GM12878 (cell line): ENCODE data around the gene DLGAP3.

Source experiments
- BHLHE40 ChIP-seq, 2 experiments: fragments of 450-650 bp in 1 of 2; IDR thresholded peaks; 2 replicates each; pipeline ENCODE4 v1.6.1; 2011 to 2017; ENCODE audit warnings: low read depth in 2 of 2, borderline replicate concordance in 1 of 2, improper control_type of control experiment in 1 of 2, low read length in 1 of 2, mild to moderate bottlenecking in 1 of 2
- EZH2 ChIP-seq: IDR thresholded peaks from 2 replicates; pipeline ENCODE4 v1.6.1; 2012; ENCODE audit warnings: low read depth, mild to moderate bottlenecking, control low read depth, inconsistent platforms, low read length, borderline replicate concordance; ENCODE audit not compliant: control insufficient read depth
- JUND ChIP-seq: IDR thresholded peaks from 2 replicates; pipeline ENCODE4 v1.6.1; 2012; ENCODE audit warnings: low read depth, mild to moderate bottlenecking, low read length, improper control_type of control experiment, moderate library complexity
- MTA3 ChIP-seq: IDR thresholded peaks from 2 replicates; pipeline ENCODE4 v1.6.1; 2012; ENCODE audit warnings: low read length, inconsistent platforms, borderline replicate concordance
- POLR2A ChIP-seq: IDR thresholded peaks from 2 replicates; pipeline ENCODE4 v1.6.1; 2011; ENCODE audit warnings: low read depth, mild to moderate bottlenecking, low read length
- SIX5 ChIP-seq: IDR thresholded peaks from 2 replicates; pipeline ENCODE4 v1.6.1; 2011; ENCODE audit warnings: mild to moderate bottlenecking, low read depth, low read length, moderate library complexity; ENCODE audit not compliant: severe bottlenecking
- STAT3 ChIP-seq: IDR thresholded peaks from 2 replicates; pipeline ENCODE4 v1.6.1; 2011; ENCODE audit warnings: low read depth, low read length, improper control_type of control experiment
- TAF1 ChIP-seq: IDR thresholded peaks from 2 replicates; pipeline ENCODE4 v1.6.1; 2011; ENCODE audit warnings: mild to moderate bottlenecking, low read depth, low read length, borderline replicate concordance
- TF ChIP-seq, protein P1 (sequence below), 3 experiments: IDR thresholded peaks in 2 of 3; conservative IDR thresholded peaks in 1 of 3; 2 replicates each; pipeline ENCODE4 v1.5.1; 2011; ENCODE audit warnings: low read depth in 3 of 3, low read length in 3 of 3, mild to moderate bottlenecking in 3 of 3, control low read depth in 2 of 3, moderate library complexity in 2 of 3, inconsistent platforms in 1 of 3, mixed read lengths in 1 of 3; ENCODE audit not compliant: control insufficient read depth in 2 of 3, insufficient read depth in 1 of 3; ENCODE audit errors: extremely low read depth in 1 of 3

DNA sequence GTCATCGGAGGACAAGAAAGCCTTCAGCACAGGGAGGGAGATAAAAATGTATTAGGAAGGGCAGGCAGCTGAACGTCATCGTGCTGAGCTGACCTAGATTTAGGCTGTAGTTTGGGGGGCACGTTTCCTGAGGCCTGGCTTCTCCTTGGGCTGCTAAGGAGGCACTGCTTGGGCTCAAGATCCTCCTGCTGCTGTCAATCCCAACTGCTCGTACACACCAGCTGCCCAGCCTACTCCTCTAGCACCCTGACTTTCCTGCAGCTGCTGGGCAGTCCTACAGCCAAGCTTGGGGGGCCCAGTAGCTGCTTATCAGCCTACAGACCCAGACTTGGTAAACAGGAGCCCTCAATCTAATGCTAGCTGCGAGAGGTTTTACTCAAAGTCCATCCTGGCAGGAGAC is 49.5 kb upstream of the DLGAP3 start:
- TF ChIP-seq, protein P1, sequence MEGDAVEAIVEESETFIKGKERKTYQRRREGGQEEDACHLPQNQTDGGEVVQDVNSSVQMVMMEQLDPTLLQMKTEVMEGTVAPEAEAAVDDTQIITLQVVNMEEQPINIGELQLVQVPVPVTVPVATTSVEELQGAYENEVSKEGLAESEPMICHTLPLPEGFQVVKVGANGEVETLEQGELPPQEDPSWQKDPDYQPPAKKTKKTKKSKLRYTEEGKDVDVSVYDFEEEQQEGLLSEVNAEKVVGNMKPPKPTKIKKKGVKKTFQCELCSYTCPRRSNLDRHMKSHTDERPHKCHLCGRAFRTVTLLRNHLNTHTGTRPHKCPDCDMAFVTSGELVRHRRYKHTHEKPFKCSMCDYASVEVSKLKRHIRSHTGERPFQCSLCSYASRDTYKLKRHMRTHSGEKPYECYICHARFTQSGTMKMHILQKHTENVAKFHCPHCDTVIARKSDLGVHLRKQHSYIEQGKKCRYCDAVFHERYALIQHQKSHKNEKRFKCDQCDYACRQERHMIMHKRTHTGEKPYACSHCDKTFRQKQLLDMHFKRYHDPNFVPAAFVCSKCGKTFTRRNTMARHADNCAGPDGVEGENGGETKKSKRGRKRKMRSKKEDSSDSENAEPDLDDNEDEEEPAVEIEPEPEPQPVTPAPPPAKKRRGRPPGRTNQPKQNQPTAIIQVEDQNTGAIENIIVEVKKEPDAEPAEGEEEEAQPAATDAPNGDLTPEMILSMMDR (IDR thresholded peaks at IDR 0.05 in 2 of 3, conservative IDR thresholded peaks at IDR 0.05 in 1 of 3; ENCODE audit: control insufficient read depth in 2 of 3, extremely low read depth in 1 of 3, insufficient read depth in 1 of 3, low read depth in 3 of 3, low read length in 3 of 3) = no peak
- TF ChIP-seq JUND (no peak), EZH2 (no peak), STAT3 (no peak), SIX5 (no peak), BHLHE40 (IDR thresholded peaks at IDR 0.05; ENCODE audit: borderline replicate concordance in 1 of 2, low read depth in 2 of 2, low read length in 1 of 2) (no peak), TAF1 (no peak), POLR2A (no peak), MTA3 (no peak)
